GM12878 (cell line): ENCODE measurements around the gene C1QL1.

Experiments used
- ATF7 ChIP-seq: fragments of 450-650 bp; IDR thresholded peaks from 2 replicates; pipeline ENCODE4 v1.6.1; 2016; ENCODE audit warnings: low read depth, mild to moderate bottlenecking
- CEBPB ChIP-seq, 2 experiments: fragments of 150-350 bp in 1 of 2; IDR thresholded peaks; 2 replicates each; pipeline ENCODE4 v1.6.1; 2012 to 2014; ENCODE audit warnings: low read depth in 2 of 2, low read length in 2 of 2, borderline replicate concordance in 1 of 2, inconsistent platforms in 1 of 2
- CTCF ChIP-seq, 3 experiments: IDR thresholded peaks in 2 of 3; conservative IDR thresholded peaks in 1 of 3; 2 replicates each; pipeline ENCODE4 v1.5.1; 2011; ENCODE audit warnings: low read depth in 3 of 3, low read length in 3 of 3, mild to moderate bottlenecking in 3 of 3, control low read depth in 2 of 3, moderate library complexity in 2 of 3, inconsistent platforms in 1 of 3, mixed read lengths in 1 of 3; ENCODE audit not compliant: control insufficient read depth in 2 of 3, insufficient read depth in 1 of 3; ENCODE audit errors: extremely low read depth in 1 of 3
- E2F4 ChIP-seq: IDR thresholded peaks from 2 replicates; pipeline ENCODE4 v1.6.1; 2012; ENCODE audit warnings: low read depth, low read length, improper control_type of control experiment
- EP300 ChIP-seq, 2 experiments: fragments of 150-350 bp in 1 of 2; IDR thresholded peaks; 2 replicates each; pipeline ENCODE4 v1.6.1; 2011 to 2012; ENCODE audit warnings: low read depth in 2 of 2, low read length in 2 of 2, borderline replicate concordance in 1 of 2, improper control_type of control experiment in 1 of 2, inconsistent platforms in 1 of 2; ENCODE audit not compliant: control insufficient read depth in 1 of 2
- EZH2 ChIP-seq: IDR thresholded peaks from 2 replicates; pipeline ENCODE4 v1.6.1; 2012; ENCODE audit warnings: low read depth, mild to moderate bottlenecking, control low read depth, inconsistent platforms, low read length, borderline replicate concordance; ENCODE audit not compliant: control insufficient read depth
- GABPA ChIP-seq: IDR thresholded peaks from 2 replicates; pipeline ENCODE4 v1.6.1; 2014; ENCODE audit warnings: antibody characterized with exemption, low read depth, mild to moderate bottlenecking, inconsistent platforms
- NR2C2 ChIP-seq: IDR thresholded peaks from 2 replicates; pipeline ENCODE4 v1.6.1; 2011; ENCODE audit warnings: borderline replicate concordance, low read depth; ENCODE audit not compliant: control insufficient read depth, insufficient read length
- RAD21 ChIP-seq: IDR thresholded peaks from 2 replicates; pipeline ENCODE4 v1.6.1; 2011; ENCODE audit warnings: mild to moderate bottlenecking, low read depth, low read length, moderate library complexity; ENCODE audit not compliant: insufficient read depth
- RB1 ChIP-seq: fragments of 450-650 bp; formaldehyde crosslinking; IDR thresholded peaks from 2 replicates; pipeline ENCODE4 v1.6.1; 2017; ENCODE audit warnings: mild to moderate bottlenecking, borderline replicate concordance
- REST ChIP-seq: IDR thresholded peaks from 2 replicates; pipeline ENCODE4 v1.6.1; 2012; ENCODE audit warnings: mild to moderate bottlenecking, low read depth, low read length
- ZNF207 ChIP-seq: fragments of 450-650 bp; IDR thresholded peaks from 2 replicates; pipeline ENCODE4 v1.6.1; 2014; ENCODE audit warnings: antibody characterized with exemption, mild to moderate bottlenecking, borderline replicate concordance
- ZNF24 ChIP-seq: fragments of 450-650 bp; IDR thresholded peaks from 2 replicates; pipeline ENCODE4 v1.6.1; 2017; ENCODE audit warnings: antibody characterized with exemption, mild to moderate bottlenecking

GRCh38 chr17:45016237-45016636 lies 48.1 kb upstream of the C1QL1 start:
- TF ChIP-seq CTCF (IDR thresholded peaks at IDR 0.05 in 2 of 3, conservative IDR thresholded peaks at IDR 0.05 in 1 of 3; ENCODE audit: control insufficient read depth in 2 of 3, extremely low read depth in 1 of 3, insufficient read depth in 1 of 3, low read depth in 3 of 3, low read length in 3 of 3) (no peak), GABPA (no peak), EP300 (IDR thresholded peaks at IDR 0.05; ENCODE audit: borderline replicate concordance in 1 of 2, control insufficient read depth in 1 of 2, low read depth in 2 of 2, low read length in 2 of 2) (no peak), RAD21 (no peak), ATF7 (no peak), REST (no peak), ZNF24 (no peak), EZH2 (no peak), CEBPB (IDR thresholded peaks at IDR 0.05; ENCODE audit: borderline replicate concordance in 1 of 2, low read depth in 2 of 2, low read length in 2 of 2) (no peak), ZNF207 (no peak), NR2C2 (no peak), E2F4 (no peak), RB1 (no peak)
